Measurements from ENCODE around the gene RBMS3.

RBMS3 gene

GRCh38 chr3:29525254-29525881 is 244.5 kb downstream of the RBMS3 start:
- DNase-seq (ENCODE audit: low read depth in 2 of 2) = no peak

GRCh38 chr3:29527246-29527645 is 246.4 kb downstream of the RBMS3 start:
- DNase-seq (ENCODE audit: low read depth in 2 of 2) = no peak

GRCh38 chr3:29531644-29532043 is 250.8 kb downstream of the RBMS3 start:
- no peak for DNase-seq (ENCODE audit: low read depth in 2 of 2)

- no peak for DNase-seq (ENCODE audit: low read depth in 2 of 2)
These were observed 251.6 kb downstream of the RBMS3 start for GRCh38 chr3:29532473-29532872.

GRCh38 chr3:29534006-29534405 is 253.1 kb downstream of the RBMS3 start:
- DNase-seq (ENCODE audit: low read depth in 2 of 2) = no peak

GRCh38 chr3:29536016-29536758 is 255.3 kb downstream of the RBMS3 start:
- DNase-seq (ENCODE audit: low read depth in 2 of 2) = no peak

- no peak for DNase-seq (ENCODE audit: low read depth in 2 of 2)
These were observed 257.2 kb downstream of the RBMS3 start for GRCh38 chr3:29537889-29538609.

- DNase-seq (ENCODE audit: low read depth in 2 of 2) = no peak
These were observed 257.7 kb downstream of the RBMS3 start for GRCh38 chr3:29538610-29538958.

GRCh38 chr3:29540544-29540943 is 259.7 kb downstream of the RBMS3 start:
- no peak for DNase-seq (ENCODE audit: low read depth in 2 of 2)

GRCh38 chr3:29544701-29545363 is 264.0 kb downstream of the RBMS3 start:
- no peak for DNase-seq (ENCODE audit: low read depth in 2 of 2)

GRCh38 chr3:29545615-29546014 is 264.7 kb downstream of the RBMS3 start:
- DNase-seq (ENCODE audit: low read depth in 2 of 2) = no peak

GRCh38 chr3:29552051-29552450 is 271.2 kb downstream of the RBMS3 start:
- DNase-seq (ENCODE audit: low read depth in 2 of 2) = no peak

- DNase-seq (ENCODE audit: low read depth in 2 of 2) = no peak
These were observed 273.7 kb downstream of the RBMS3 start for GRCh38 chr3:29554566-29554965.

GRCh38 chr3:29555590-29555989 is 274.7 kb downstream of the RBMS3 start:
- DNase-seq (ENCODE audit: low read depth in 2 of 2) = no peak

- no peak for DNase-seq (ENCODE audit: low read depth in 2 of 2)
These were observed 276.3 kb downstream of the RBMS3 start for GRCh38 chr3:29557186-29557585.

GRCh38 chr3:29557825-29558224 is 277.0 kb downstream of the RBMS3 start:
- DNase-seq (ENCODE audit: low read depth in 2 of 2) = no peak

GRCh38 chr3:29559741-29560465 is 279.0 kb downstream of the RBMS3 start:
- no peak for DNase-seq (ENCODE audit: low read depth in 2 of 2)

GRCh38 chr3:29561651-29562149 is 280.8 kb downstream of the RBMS3 start:
- no peak for DNase-seq (ENCODE audit: low read depth in 2 of 2)

GRCh38 chr3:29565236-29565635 is 284.4 kb downstream of the RBMS3 start:
- DNase-seq (ENCODE audit: low read depth in 2 of 2) = no peak

GRCh38 chr3:29567501-29567900 is 286.6 kb downstream of the RBMS3 start:
- DNase-seq (ENCODE audit: low read depth in 2 of 2) = no peak

GRCh38 chr3:29568355-29568754 is 287.5 kb downstream of the RBMS3 start:
- DNase-seq (ENCODE audit: low read depth in 2 of 2) = no peak

- no peak for DNase-seq (ENCODE audit: low read depth in 2 of 2)
These were observed 295.3 kb downstream of the RBMS3 start for GRCh38 chr3:29576181-29576580.

Data from activated CD8-positive, alpha-beta memory T cell treated with anti-CD3 and anti-CD28 coated beads for 4 hours (primary cell).